ENCODE measurements around the gene MFSD12.

Gene MFSD12

GRCh38 chr19:3563709-3564524, 6.5 kb upstream of the MFSD12 start:
- no peak for DNase-seq (ENCODE audit: extremely low read depth in 1 of 2, low read depth in 1 of 2)

- peak; percentile 37 to 47 for DNase-seq (ENCODE audit: extremely low read depth in 1 of 2, low read depth in 1 of 2)
These were observed 367 bp downstream of the MFSD12 start for GRCh38 chr19:3556978-3557460.

GRCh38 chr19:3556423-3556977, 886 bp downstream of the MFSD12 start:
- DNase-seq (ENCODE audit: extremely low read depth in 1 of 2, low read depth in 1 of 2), result no peak

DNA sequence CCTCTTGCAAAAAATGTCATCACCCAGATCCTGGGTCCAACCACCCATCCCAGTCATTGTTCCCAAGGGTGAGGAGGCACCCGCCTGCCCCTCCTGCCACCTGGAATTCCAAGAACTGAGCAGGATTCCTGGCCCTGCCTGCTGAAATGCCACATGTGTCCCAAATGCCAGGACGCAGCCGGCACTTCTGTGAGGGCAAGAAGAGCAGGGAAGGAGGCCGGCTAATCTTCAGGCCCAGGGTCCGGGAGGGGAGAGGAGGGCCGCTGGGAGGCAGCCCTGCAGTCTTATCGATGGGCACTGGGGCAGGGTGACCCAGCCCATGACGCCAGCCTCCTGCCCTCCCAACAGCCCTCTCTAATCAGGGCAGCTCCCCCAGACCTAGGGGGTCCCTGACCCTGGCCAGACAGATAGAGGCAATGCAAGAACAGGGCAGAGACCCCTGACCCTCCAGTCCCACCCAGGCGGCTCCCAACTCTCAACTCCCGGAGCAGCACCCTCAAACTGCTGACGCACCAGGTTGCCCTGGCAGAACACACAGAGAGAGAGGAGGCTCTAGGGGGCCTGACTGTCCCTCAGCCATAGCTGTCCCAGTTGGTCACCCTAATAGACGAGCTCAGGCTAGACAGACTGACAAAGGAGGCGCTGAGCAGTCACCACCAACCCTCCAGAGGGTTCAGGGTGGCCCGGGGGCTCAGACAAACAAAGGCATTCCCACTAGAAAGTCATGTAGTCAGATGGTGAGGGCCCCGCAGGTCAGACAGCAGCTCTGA, 1.5 kb downstream of the MFSD12 start:
- DNase-seq (ENCODE audit: extremely low read depth in 1 of 2, low read depth in 1 of 2), result no peak

DNA sequence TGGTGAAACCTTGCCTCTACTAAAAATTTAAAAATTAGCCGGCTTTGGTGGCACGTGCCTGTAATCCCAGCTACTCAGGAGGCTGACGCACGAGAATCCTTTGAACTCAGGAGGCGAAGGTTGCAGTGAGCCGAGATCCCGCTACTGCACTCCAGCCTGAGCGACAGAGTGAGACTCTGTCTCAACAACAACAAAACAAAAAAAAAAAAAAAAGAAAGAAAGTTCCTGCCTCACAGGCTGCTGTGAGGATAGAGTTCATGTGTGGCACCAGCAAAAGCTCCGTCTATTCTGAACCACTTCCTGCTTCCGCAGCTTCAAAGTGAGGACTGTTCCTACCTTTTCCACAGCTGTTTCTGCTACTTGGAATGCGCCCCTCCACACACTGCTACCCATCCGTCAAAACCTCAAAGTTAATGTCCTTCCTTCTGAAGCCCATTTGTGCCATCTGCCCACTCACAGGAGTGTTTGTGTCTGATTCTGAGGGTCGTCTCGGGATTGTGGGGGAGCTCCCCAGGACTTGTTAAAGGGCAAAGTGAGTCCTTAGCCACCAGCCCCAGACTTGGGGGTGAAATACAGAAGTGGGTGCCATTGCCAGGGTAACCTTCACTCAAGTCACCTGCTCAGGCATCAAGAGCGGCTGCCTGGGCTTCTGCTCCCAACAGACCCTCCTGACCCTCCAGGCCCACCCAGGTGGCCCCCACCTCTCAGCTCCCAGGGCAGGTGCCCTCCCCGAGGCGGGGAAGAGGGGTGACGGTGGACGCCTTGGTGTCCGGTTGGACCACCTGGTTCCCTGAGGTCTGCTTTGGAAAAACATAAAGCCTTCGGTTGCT, 2.9 kb downstream of the MFSD12 start:
- no peak for DNase-seq (ENCODE audit: extremely low read depth in 1 of 2, low read depth in 1 of 2)

- DNase-seq (ENCODE audit: extremely low read depth in 1 of 2, low read depth in 1 of 2), result no peak
These were observed 5.6 kb downstream of the MFSD12 start for GRCh38 chr19:3551792-3552095.

- DNase-seq (ENCODE audit: extremely low read depth in 1 of 2, low read depth in 1 of 2), result no peak
These were observed 6.2 kb downstream of the MFSD12 start for GRCh38 chr19:3550947-3551791.

DNA sequence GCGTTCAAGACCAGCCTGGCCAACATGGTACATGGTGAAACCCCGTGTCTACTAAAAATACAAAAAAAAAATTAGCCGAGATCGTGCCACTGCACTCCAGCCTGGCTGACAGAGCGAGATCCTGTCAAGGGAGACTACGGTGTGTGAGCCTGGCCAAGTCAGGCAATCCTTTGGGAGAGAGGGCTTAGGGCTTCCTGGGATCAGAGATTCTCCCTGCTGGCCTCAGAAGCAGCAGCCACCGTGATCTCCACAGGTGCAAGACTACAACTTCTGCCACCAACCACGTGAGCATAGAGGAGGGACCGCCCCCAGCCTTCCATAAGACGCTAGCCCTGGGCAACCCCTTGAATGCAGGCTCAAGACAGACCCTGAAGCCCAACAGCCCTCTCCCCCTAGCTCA, 7.6 kb downstream of the MFSD12 start:
- no peak for DNase-seq (ENCODE audit: extremely low read depth in 1 of 2, low read depth in 1 of 2)

DNA sequence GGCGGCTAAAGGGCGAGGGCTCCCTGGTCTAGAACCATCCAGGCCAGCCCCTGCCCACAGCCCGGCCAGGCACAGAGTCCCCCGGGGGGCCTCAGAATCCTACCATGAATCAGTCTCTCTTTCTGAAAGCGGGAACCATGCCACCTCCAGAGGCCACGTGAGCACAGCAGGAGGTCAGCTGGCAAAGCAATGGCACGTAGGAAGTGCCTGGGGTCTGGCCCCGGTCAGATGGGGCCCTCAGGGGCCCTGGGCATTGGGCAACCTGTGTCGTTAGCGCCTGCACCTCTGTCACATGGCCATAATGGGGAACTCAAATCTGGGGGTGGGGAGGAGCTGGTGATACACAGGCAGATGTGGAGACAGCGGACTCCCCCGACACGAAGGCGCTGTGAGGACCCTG, 8.8 kb downstream of the MFSD12 start:
- DNase-seq (ENCODE audit: extremely low read depth in 1 of 2, low read depth in 1 of 2), result no peak

DNA sequence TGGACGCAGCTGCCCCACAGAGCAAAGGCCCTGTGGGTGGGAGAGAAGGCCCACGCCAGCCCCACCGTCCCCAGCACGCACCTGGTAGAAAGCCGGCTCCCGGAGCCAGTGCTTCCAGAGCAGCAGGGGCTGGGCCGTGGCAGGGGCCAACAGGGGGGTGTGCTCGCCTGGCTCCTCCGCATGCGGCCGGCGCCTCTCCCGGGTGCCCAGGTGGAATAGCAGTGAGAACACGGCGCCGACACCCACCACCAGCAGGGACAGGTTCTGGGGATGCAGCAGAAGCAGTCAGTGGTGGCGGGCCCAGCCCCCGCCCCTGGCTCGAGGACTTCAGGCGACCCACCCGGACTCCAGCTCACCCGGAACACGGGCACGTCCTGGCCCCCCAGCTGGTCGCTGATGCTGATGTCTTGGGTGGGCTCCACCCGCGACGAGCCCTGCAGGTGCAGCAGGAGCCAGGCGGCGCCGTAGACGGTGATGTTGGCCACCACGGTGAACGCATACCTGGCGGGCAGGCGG, 9.6 kb downstream of the MFSD12 start:
- DNase-seq (ENCODE audit: extremely low read depth in 1 of 2, low read depth in 1 of 2), result no peak

GRCh38 chr19:3547301-3547731, 10.1 kb downstream of the MFSD12 start:
- no peak for DNase-seq (ENCODE audit: extremely low read depth in 1 of 2, low read depth in 1 of 2)

GRCh38 chr19:3546119-3546518, 11.3 kb downstream of the MFSD12 start:
- no peak for DNase-seq (ENCODE audit: extremely low read depth in 1 of 2, low read depth in 1 of 2)

DNA sequence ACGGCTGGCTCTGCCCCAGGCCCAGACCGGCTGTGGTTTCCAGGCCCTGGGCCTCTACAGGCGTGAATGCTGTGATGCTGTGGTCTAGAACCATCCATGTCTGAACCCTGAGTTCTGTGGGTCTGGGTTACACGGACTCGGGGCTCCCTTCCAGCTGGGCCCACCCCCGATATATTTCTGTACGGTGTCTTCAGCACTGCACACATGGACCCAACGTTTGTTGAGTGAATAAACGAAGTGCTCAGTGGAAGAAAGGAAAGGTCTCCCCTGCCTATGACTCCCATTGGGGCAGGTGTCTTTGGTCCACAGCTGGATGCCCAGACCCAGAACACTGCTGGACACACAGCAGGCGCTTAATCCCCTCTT, 11.7 kb downstream of the MFSD12 start:
- DNase-seq (ENCODE audit: extremely low read depth in 1 of 2, low read depth in 1 of 2), result no peak

- peak; percentile 53 to 55 for DNase-seq (ENCODE audit: extremely low read depth in 1 of 2, low read depth in 1 of 2)
These were observed 12.4 kb downstream of the MFSD12 start for GRCh38 chr19:3544742-3545668.

GRCh38 chr19:3544058-3544376, 13.4 kb downstream of the MFSD12 start:
- no peak for DNase-seq (ENCODE audit: extremely low read depth in 1 of 2, low read depth in 1 of 2)

- no peak for DNase-seq (ENCODE audit: extremely low read depth in 1 of 2, low read depth in 1 of 2)
These were observed 14.0 kb downstream of the MFSD12 start for GRCh38 chr19:3543150-3544057.

GRCh38 chr19:3539756-3540118, 17.6 kb downstream of the MFSD12 start:
- no peak for DNase-seq (ENCODE audit: extremely low read depth in 1 of 2, low read depth in 1 of 2)

All from stimulated activated CD8-positive, alpha-beta memory T cell treated with anti-CD3 and anti-CD28 coated beads, Interleukin-7, amount 100 ng/mL, for 48 hours (primary cell).